WTC11 (cell line): ENCODE data around the gene GRID2. TPM values are rescaled to one million over a fixed set of nuclear protein-coding genes. Genes with fewer than 3 reads are reported as not detected.
A peak's percentile ranks its signal among the peaks of the same experiment; 100 is the strongest.

Experiments used
- ATAC-seq: fragments of 200-7000 bp; cut with Tn5 transposase; 2 replicates; pipeline ENCODE4 v1.10.0; 2021; ENCODE audit warnings: mild to moderate bottlenecking, moderate library complexity
- CTCF ChIA-PET: fragments of 300-600 bp; sonication (Branson Sonifier 250); formaldehyde crosslinking; loops from one replicate; lab custom pipeline; 2021; ENCODE audit warnings: antibody characterized with exemption; lab: Charles Lee
- POLR2A ChIA-PET: fragments of 350-600 bp; sonication (Branson Sonifier 250); formaldehyde crosslinking; loops from one replicate; lab custom pipeline; 2021; ENCODE audit warnings: antibody characterized with exemption; lab: Charles Lee
- DNase-seq: peaks from one replicate; pipeline ENCODE4 v3.0.0; 2021; ENCODE audit warnings: low spot score
- H3K27ac Mint-ChIP-seq: 2 replicates; pipeline ENCODE4 v1.8.0; 2021; ENCODE audit warnings: mixed read lengths
- H3K27me3 Mint-ChIP-seq: 2 replicates; pipeline ENCODE4 v1.8.0; 2021; ENCODE audit warnings: low read depth, mild to moderate bottlenecking, moderate library complexity, mixed read lengths
- H3K36me3 Mint-ChIP-seq: 2 replicates; pipeline ENCODE4 v1.8.0; 2021; ENCODE audit warnings: mixed read lengths
- H3K4me1 Mint-ChIP-seq: 2 replicates; pipeline ENCODE4 v1.8.0; 2022; ENCODE audit warnings: mixed read lengths
- H3K4me3 Mint-ChIP-seq: 2 replicates; pipeline ENCODE4 v1.8.0; 2021; ENCODE audit warnings: mild to moderate bottlenecking, moderate library complexity, mixed read lengths
- H3K9me3 Mint-ChIP-seq: 2 replicates; pipeline ENCODE4 v1.8.0; 2021; ENCODE audit warnings: mixed read lengths
- ATF1 ChIP-seq: sonication (generic); formaldehyde crosslinking; IDR thresholded peaks from 2 replicates; pipeline ENCODE4 v1.8.1; 2023; ENCODE audit warnings: mild to moderate bottlenecking, moderate library complexity, missing genetic modification reagents
- ESRRA ChIP-seq: sonication (generic); formaldehyde crosslinking; IDR thresholded peaks from 2 replicates; pipeline ENCODE4 v1.8.1; 2022; ENCODE audit warnings: mild to moderate bottlenecking, missing genetic modification reagents, borderline replicate concordance
- GABPB1 ChIP-seq: sonication (generic); formaldehyde crosslinking; IDR thresholded peaks from 2 replicates; pipeline ENCODE4 v1.8.1; 2023; ENCODE audit warnings: mild to moderate bottlenecking, missing genetic modification reagents
- HMGA2 ChIP-seq: fragments of 250-450 bp; sonication (Bioruptor Pico); IDR thresholded peaks from 2 replicates; pipeline ENCODE4 v1.4.0; 2021; ENCODE audit warnings: mild to moderate bottlenecking, moderate library complexity
- IRF2 ChIP-seq: sonication (generic); formaldehyde crosslinking; IDR thresholded peaks from 2 replicates; pipeline ENCODE4 v1.8.0; 2022; ENCODE audit warnings: low read depth, missing genetic modification reagents, borderline replicate concordance
- JUN ChIP-seq: sonication (generic); formaldehyde crosslinking; IDR thresholded peaks from 2 replicates; pipeline ENCODE4 v1.8.0; 2023; ENCODE audit warnings: mild to moderate bottlenecking, missing genetic modification reagents
- KAT7 ChIP-seq: sonication (generic); formaldehyde crosslinking; IDR thresholded peaks from 2 replicates; pipeline ENCODE4 v1.8.1; 2023; ENCODE audit warnings: missing genetic modification reagents, mild to moderate bottlenecking, borderline replicate concordance
- MXD4 ChIP-seq: fragments of 250-450 bp; sonication (Bioruptor Pico); IDR thresholded peaks from 2 replicates; pipeline ENCODE4 v1.8.0; 2021; ENCODE audit warnings: mild to moderate bottlenecking, moderate library complexity, borderline replicate concordance
- NR1H2 ChIP-seq: sonication (generic); formaldehyde crosslinking; IDR thresholded peaks from 2 replicates; pipeline ENCODE4 v1.9.0; 2021; ENCODE audit warnings: mild to moderate bottlenecking, moderate library complexity, missing genetic modification reagents
- NR2C2 ChIP-seq: sonication (generic); formaldehyde crosslinking; IDR thresholded peaks from 2 replicates; pipeline ENCODE4 v1.8.0; 2022; ENCODE audit warnings: mild to moderate bottlenecking, missing genetic modification reagents
- RORB ChIP-seq: fragments of 250-450 bp; sonication (Bioruptor Pico); IDR thresholded peaks from 2 replicates; pipeline ENCODE4 v1.9.0; 2021; ENCODE audit warnings: mild to moderate bottlenecking
- SOX15 ChIP-seq: fragments of 250-450 bp; sonication (Bioruptor Pico); IDR thresholded peaks from 2 replicates; pipeline ENCODE4 v1.9.0; 2021; ENCODE audit warnings: mild to moderate bottlenecking
- TP53 ChIP-seq: sonication (generic); formaldehyde crosslinking; IDR thresholded peaks from 2 replicates; pipeline ENCODE4 v1.8.1; 2023; ENCODE audit warnings: mild to moderate bottlenecking, missing genetic modification reagents
- ZBTB21 ChIP-seq: sonication (generic); formaldehyde crosslinking; IDR thresholded peaks from 2 replicates; pipeline ENCODE4 v1.8.1; 2023; ENCODE audit warnings: mild to moderate bottlenecking, missing genetic modification reagents, borderline replicate concordance
- ZNF121 ChIP-seq: sonication (generic); formaldehyde crosslinking; IDR thresholded peaks from 2 replicates; pipeline ENCODE4 v1.8.0; 2023; ENCODE audit warnings: missing genetic modification reagents
- ZNF232 ChIP-seq: sonication (generic); formaldehyde crosslinking; IDR thresholded peaks from 2 replicates; pipeline ENCODE4 v1.8.0; 2022; ENCODE audit warnings: mild to moderate bottlenecking, missing genetic modification reagents
- ZNF263 ChIP-seq: sonication (generic); formaldehyde crosslinking; IDR thresholded peaks from 2 replicates; pipeline ENCODE4 v1.8.1; 2022; ENCODE audit warnings: low read depth, mild to moderate bottlenecking, moderate library complexity, missing genetic modification reagents
- ZNF396 ChIP-seq: fragments of 250-450 bp; sonication (Bioruptor Pico); IDR thresholded peaks from 2 replicates; pipeline ENCODE4 v1.8.0; 2021; ENCODE audit warnings: mild to moderate bottlenecking, moderate library complexity, borderline replicate concordance
- ZNF416 ChIP-seq: fragments of 250-450 bp; sonication (Bioruptor Pico); IDR thresholded peaks from 2 replicates; pipeline ENCODE4 v1.9.0; 2021; ENCODE audit warnings: mild to moderate bottlenecking, inconsistent platforms
- ZNF671 ChIP-seq: fragments of 250-450 bp; sonication (Bioruptor Pico); IDR thresholded peaks from 2 replicates; pipeline ENCODE4 v1.8.0; 2021; ENCODE audit warnings: mild to moderate bottlenecking
- total RNA-seq: library from RNA; stranded (reverse); gene quantifications from 3 replicates; pipeline ENCODE4 v1.2.3, GENCODE V29; 2021
- TF ChIP-seq, protein P1 (sequence below): sonication (generic); formaldehyde crosslinking; IDR thresholded peaks from 2 replicates; pipeline ENCODE4 v1.8.1; 2023; ENCODE audit warnings: mild to moderate bottlenecking, missing genetic modification reagents, borderline replicate concordance
- TF ChIP-seq, protein P2 (sequence below): fragments of 250-450 bp; sonication (Bioruptor Pico); IDR thresholded peaks from 2 replicates; pipeline ENCODE4 v2.1.2; 2022; ENCODE audit warnings: mild to moderate bottlenecking, moderate library complexity
- TF ChIP-seq, protein P3 (sequence below): sonication (generic); formaldehyde crosslinking; IDR thresholded peaks from 2 replicates; pipeline ENCODE4 v1.8.0; 2022; ENCODE audit warnings: mild to moderate bottlenecking, missing genetic modification reagents
- TF ChIP-seq, protein P4 (sequence below): sonication (generic); formaldehyde crosslinking; IDR thresholded peaks from 2 replicates; pipeline ENCODE4 v1.8.1; 2022; ENCODE audit warnings: mild to moderate bottlenecking, moderate library complexity, missing genetic modification reagents

Gene GRID2
- total RNA-seq, 1 experiment from 2014 or later = 26.8 TPM

DNA sequence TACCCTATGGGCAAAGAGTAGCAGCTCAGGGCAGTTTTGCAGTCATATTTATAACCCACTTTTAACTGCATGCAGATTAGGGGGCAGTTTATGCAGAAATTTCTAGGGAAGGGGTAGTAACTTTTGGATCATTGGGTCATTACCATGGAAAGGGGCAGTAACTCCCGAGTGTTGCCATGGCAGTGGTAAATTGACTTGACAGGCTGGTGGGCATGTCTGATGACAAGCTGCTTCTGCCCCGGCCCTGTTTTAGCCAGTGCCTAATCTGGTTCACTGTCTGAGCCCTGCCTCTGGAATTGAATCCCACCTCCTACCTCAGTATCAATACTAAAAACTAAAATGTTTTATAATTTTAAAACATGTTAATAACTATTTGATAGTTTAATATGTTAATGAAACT is 1162.7 kb downstream of the GRID2 start:
- DNase-seq (peak; percentile 18), ATAC-seq (peak; percentile 75)
- TF ChIP-seq, protein P1, sequence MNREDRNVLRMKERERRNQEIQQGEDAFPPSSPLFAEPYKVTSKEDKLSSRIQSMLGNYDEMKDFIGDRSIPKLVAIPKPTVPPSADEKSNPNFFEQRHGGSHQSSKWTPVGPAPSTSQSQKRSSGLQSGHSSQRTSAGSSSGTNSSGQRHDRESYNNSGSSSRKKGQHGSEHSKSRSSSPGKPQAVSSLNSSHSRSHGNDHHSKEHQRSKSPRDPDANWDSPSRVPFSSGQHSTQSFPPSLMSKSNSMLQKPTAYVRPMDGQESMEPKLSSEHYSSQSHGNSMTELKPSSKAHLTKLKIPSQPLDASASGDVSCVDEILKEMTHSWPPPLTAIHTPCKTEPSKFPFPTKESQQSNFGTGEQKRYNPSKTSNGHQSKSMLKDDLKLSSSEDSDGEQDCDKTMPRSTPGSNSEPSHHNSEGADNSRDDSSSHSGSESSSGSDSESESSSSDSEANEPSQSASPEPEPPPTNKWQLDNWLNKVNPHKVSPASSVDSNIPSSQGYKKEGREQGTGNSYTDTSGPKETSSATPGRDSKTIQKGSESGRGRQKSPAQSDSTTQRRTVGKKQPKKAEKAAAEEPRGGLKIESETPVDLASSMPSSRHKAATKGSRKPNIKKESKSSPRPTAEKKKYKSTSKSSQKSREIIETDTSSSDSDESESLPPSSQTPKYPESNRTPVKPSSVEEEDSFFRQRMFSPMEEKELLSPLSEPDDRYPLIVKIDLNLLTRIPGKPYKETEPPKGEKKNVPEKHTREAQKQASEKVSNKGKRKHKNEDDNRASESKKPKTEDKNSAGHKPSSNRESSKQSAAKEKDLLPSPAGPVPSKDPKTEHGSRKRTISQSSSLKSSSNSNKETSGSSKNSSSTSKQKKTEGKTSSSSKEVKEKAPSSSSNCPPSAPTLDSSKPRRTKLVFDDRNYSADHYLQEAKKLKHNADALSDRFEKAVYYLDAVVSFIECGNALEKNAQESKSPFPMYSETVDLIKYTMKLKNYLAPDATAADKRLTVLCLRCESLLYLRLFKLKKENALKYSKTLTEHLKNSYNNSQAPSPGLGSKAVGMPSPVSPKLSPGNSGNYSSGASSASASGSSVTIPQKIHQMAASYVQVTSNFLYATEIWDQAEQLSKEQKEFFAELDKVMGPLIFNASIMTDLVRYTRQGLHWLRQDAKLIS = no peak
- TF ChIP-seq MXD4 (CRISPR knock-in tag) = no peak
- TF ChIP-seq NR2C2 (CRISPR knock-in tag) = no peak
- no peak for TF ChIP-seq ZNF396
- no peak for TF ChIP-seq ZNF121 (CRISPR knock-in tag)
- TF ChIP-seq ESRRA (CRISPR knock-in tag) = no peak
- no peak for TF ChIP-seq ZBTB21 (CRISPR knock-in tag)
- TF ChIP-seq ZNF232 (CRISPR knock-in tag) = no peak
- no peak for TF ChIP-seq KAT7 (CRISPR knock-in tag)
- TF ChIP-seq IRF2 (CRISPR knock-in tag) = no peak
- no peaks in the 10 kb centered on the region for H3K36me3 Mint-ChIP-seq
- no peak overlapping the region for H3K4me3 Mint-ChIP-seq
- H3K9me3 Mint-ChIP-seq = no peaks in the 10 kb centered on the region
- ChIA-PET POLR2A (no interaction called here), CTCF (no interaction called here)
- no peak overlapping the region for H3K27ac Mint-ChIP-seq
- H3K4me1 Mint-ChIP-seq = peaks cover 2% of the 10 kb centered on the region; the same call in 1 of the 2 replicates
- no peaks in the 10 kb centered on the region for H3K27me3 Mint-ChIP-seq

DNA sequence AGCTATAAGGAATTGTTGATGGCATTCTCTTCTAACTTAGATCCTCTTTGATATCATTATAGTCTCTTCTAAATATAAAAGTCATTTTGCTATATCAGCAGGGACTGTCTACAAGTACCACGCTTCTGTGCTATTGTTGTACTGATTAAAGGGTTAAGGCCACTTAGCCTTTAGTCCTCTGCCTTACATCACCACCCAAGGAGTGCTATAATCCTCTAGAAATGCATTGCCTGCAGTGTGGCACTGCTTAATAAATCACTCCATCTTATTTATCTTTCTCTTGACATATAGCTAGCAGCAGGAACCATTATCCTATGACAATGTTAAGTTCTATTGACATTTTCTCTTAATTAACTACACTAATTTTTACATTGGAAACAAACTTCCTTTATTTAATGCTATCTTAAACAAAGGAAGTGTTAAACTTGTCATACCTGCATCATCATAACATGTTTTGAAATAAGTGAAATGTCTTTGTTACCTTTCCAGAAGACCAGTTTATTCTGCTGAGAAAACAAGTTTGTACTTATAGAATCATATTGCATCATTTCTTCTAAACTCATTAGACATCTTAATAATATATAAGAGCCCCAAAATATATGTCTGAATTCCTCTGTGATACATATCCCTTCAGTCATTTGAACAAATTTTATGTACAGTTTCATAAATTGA is 1163.9 kb downstream of the GRID2 start:
- POLR2A ChIA-PET = no interaction called here
- Mint-ChIP-seq H3K9me3 (no peaks in the 10 kb centered on the region), H3K4me3 (no peak overlapping the region), H3K27ac (no peak overlapping the region), H3K36me3 (no peaks in the 10 kb centered on the region), H3K4me1 (peaks cover 6% of the 10 kb centered on the region), H3K27me3 (no peaks in the 10 kb centered on the region)
- TF ChIP-seq SOX15 (CRISPR knock-in tag) (no peak), ZNF263 (CRISPR knock-in tag) (no peak)
- TF ChIP-seq, protein P2, sequence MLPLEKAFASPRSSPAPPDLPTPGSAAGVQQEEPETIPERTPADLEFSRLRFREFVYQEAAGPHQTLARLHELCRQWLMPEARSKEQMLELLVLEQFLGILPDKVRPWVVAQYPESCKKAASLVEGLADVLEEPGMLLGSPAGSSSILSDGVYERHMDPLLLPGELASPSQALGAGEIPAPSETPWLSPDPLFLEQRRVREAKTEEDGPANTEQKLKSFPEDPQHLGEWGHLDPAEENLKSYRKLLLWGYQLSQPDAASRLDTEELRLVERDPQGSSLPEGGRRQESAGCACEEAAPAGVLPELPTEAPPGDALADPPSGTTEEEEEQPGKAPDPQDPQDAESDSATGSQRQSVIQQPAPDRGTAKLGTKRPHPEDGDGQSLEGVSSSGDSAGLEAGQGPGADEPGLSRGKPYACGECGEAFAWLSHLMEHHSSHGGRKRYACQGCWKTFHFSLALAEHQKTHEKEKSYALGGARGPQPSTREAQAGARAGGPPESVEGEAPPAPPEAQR (CRISPR knock-in tag) = no peak
- CTCF ChIA-PET = no interaction called here
- no peak for DNase-seq
- ATAC-seq = no peak

DNA sequence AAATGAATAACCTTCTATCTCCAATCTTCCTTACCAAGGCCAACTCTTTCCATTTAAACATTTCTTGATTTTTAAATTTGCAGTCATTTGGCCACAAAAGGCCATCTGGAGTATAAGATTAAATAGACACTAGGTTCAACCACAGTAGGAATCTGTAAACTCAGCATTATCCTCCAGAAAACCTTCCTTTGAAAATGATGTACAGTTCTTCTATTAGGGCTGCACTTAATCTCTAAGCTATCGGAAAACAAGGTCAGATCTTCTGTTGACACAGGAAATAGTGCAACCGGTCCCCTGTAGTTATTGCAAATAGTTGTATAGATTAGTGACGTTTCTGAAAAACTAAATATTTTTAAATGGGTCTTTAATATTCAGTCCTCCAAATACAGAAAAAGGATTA is 1165.8 kb downstream of the GRID2 start:
- H3K4me3 Mint-ChIP-seq = no peak overlapping the region

DNA sequence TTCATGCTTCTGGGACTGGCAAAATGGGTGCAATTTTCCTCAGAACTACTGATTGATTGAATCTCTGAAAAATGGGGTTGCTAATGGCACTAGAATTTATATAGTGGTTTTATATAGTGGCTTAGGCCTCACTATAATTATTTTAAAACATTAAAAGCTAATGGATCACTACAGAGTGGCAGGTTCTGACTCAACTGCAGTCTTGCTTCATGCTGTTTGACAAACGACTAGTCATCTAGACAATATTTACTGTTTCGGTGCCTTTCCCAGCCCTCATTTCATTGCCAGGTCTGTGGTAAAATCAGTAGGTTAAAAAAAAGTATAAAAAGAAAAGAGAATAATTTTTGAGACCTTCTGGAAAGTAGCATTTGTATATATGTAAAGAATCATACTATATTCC is 1172.0 kb downstream of the GRID2 start:
- CTCF ChIA-PET = no interaction called here
- Mint-ChIP-seq H3K27me3 (no peaks in the 10 kb centered on the region), H3K36me3 (no peaks in the 10 kb centered on the region), H3K4me1 (peaks cover 10% of the 10 kb centered on the region), H3K4me3 (no peak overlapping the region), H3K27ac (no peak overlapping the region), H3K9me3 (no peaks in the 10 kb centered on the region)
- POLR2A ChIA-PET = no interaction called here
- DNase-seq (no peak), ATAC-seq (no peak)
- TF ChIP-seq TP53 (no peak), NR1H2 (CRISPR knock-in tag) (no peak), ZNF232 (CRISPR knock-in tag) (no peak), JUN (no peak), ZNF416 (CRISPR knock-in tag) (no peak), ZNF671 (CRISPR knock-in tag) (no peak), GABPB1 (no peak), RORB (CRISPR knock-in tag) (no peak)
- TF ChIP-seq, protein P3, sequence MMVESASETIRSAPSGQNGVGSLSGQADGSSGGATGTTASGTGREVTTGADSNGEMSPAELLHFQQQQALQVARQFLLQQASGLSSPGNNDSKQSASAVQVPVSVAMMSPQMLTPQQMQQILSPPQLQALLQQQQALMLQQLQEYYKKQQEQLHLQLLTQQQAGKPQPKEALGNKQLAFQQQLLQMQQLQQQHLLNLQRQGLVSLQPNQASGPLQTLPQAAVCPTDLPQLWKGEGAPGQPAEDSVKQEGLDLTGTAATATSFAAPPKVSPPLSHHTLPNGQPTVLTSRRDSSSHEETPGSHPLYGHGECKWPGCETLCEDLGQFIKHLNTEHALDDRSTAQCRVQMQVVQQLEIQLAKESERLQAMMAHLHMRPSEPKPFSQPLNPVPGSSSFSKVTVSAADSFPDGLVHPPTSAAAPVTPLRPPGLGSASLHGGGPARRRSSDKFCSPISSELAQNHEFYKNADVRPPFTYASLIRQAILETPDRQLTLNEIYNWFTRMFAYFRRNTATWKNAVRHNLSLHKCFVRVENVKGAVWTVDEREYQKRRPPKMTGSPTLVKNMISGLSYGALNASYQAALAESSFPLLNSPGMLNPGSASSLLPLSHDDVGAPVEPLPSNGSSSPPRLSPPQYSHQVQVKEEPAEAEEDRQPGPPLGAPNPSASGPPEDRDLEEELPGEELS (CRISPR knock-in tag) = no peak
- TF ChIP-seq, protein P4, sequence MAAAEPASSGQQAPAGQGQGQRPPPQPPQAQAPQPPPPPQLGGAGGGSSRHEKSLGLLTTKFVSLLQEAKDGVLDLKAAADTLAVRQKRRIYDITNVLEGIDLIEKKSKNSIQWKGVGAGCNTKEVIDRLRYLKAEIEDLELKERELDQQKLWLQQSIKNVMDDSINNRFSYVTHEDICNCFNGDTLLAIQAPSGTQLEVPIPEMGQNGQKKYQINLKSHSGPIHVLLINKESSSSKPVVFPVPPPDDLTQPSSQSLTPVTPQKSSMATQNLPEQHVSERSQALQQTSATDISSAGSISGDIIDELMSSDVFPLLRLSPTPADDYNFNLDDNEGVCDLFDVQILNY (CRISPR knock-in tag) = no peak

More for the DNA sequence above, 1165.8 kb downstream of the GRID2 start:
- no peak for TF ChIP-seq ATF1
- no peak for TF ChIP-seq HMGA2
- CTCF ChIA-PET = no interaction called here
- ATAC-seq (no peak), DNase-seq (no peak)
- Mint-ChIP-seq H3K27ac (no peak overlapping the region), H3K36me3 (no peaks in the 10 kb centered on the region), H3K4me1 (peaks cover 8% of the 10 kb centered on the region), H3K9me3 (no peaks in the 10 kb centered on the region), H3K27me3 (no peaks in the 10 kb centered on the region)
- POLR2A ChIA-PET = interaction anchor here (0.6 kb wide), 1 partner anchor 220 kb away, joined by 4 read pairs; no protein-coding TSS in a partner anchor
